Loucy (cell line): ENCODE data around the gene EFNA5.

Experiments
- H2AFZ ChIP-seq: fragments of 200-600 bp; sonication (generic); 2 replicates; pipeline ENCODE4 v1.6.0; 2016; ENCODE audit warnings: antibody characterized with exemption, mild to moderate bottlenecking, low read length, moderate library complexity
- H3F3A ChIP-seq: fragments of 200-600 bp; 2 replicates; pipeline ENCODE4 v1.6.0; 2016; ENCODE audit warnings: antibody characterized with exemption, low read depth, mild to moderate bottlenecking
- H3K27me3 ChIP-seq: fragments of 200-600 bp; sonication (generic); 2 replicates; pipeline ENCODE4 v1.6.1; 2014; ENCODE audit warnings: low read length, mild to moderate bottlenecking; ENCODE audit not compliant: insufficient read depth, poor library complexity, severe bottlenecking
- H3K36me3 ChIP-seq: fragments of 200-600 bp; sonication (generic); 2 replicates; pipeline ENCODE4 v1.6.1; 2016; ENCODE audit warnings: low read length; ENCODE audit not compliant: insufficient read depth
- H3K4me1 ChIP-seq: fragments of 200-600 bp; sonication (generic); 2 replicates; pipeline ENCODE4 v1.5.1; 2014; ENCODE audit warnings: low read length, mild to moderate bottlenecking; ENCODE audit not compliant: insufficient read depth, poor library complexity, severe bottlenecking
- H3K4me2 ChIP-seq: fragments of 200-600 bp; sonication (generic); 2 replicates; pipeline ENCODE4 v1.6.0; 2014; ENCODE audit warnings: antibody characterized with exemption, low read length, low read depth, mild to moderate bottlenecking; ENCODE audit not compliant: poor library complexity, severe bottlenecking
- H3K4me3 ChIP-seq: fragments of 200-600 bp; sonication (generic); 2 replicates; pipeline ENCODE4 v1.5.1; 2014; ENCODE audit warnings: low read length, mild to moderate bottlenecking, mixed read lengths; ENCODE audit not compliant: poor library complexity, severe bottlenecking
- H3K79me2 ChIP-seq: fragments of 200-600 bp; sonication (generic); 2 replicates; pipeline ENCODE4 v1.6.1; 2014; ENCODE audit warnings: low read length; ENCODE audit not compliant: insufficient read depth
- H3K9ac ChIP-seq: fragments of 200-600 bp; sonication (generic); 2 replicates; pipeline ENCODE4 v1.6.0; 2014; ENCODE audit warnings: mild to moderate bottlenecking, low read depth, low read length, moderate library complexity; ENCODE audit not compliant: poor library complexity, severe bottlenecking
- H3K9me2 ChIP-seq: fragments of 200-600 bp; sonication (generic); replicated peaks from 2 replicates; pipeline ENCODE4 v1.6.1; 2016; ENCODE audit warnings: low read depth, low read length, mixed read lengths
- H3K9me3 ChIP-seq: fragments of 200-600 bp; sonication (generic); 2 replicates; pipeline ENCODE4 v1.6.1; 2014; ENCODE audit warnings: mild to moderate bottlenecking, antibody characterized with exemption, low read length, low read depth; ENCODE audit not compliant: insufficient read depth
- H4K20me1 ChIP-seq: fragments of 200-600 bp; sonication (generic); 2 replicates; pipeline ENCODE4 v1.6.0; 2014; ENCODE audit warnings: antibody characterized with exemption, low read length, mild to moderate bottlenecking; ENCODE audit not compliant: insufficient read depth, poor library complexity, severe bottlenecking
- CTCF ChIP-seq: fragments of 200-600 bp; sonication (generic); conservative IDR thresholded peaks from 2 replicates; pipeline ENCODE4 v1.5.1; 2014; ENCODE audit warnings: mild to moderate bottlenecking, antibody characterized with exemption, low read length
- EZH2phosphoT487 ChIP-seq: fragments of 200-600 bp; IDR thresholded peaks from 2 replicates; pipeline ENCODE4 v1.6.1; 2018; ENCODE audit warnings: antibody characterized with exemption, mild to moderate bottlenecking, moderate library complexity, borderline replicate concordance

EFNA5 gene

GRCh38 chr5:107517185-107518033 lies 153.3 kb downstream of the EFNA5 start:
- no peak overlapping the region for H2AFZ ChIP-seq
- no peak overlapping the region for H3K9ac ChIP-seq
- no peaks in the 10 kb centered on the region for H3K9me3 ChIP-seq
- no peak overlapping the region for H3K4me3 ChIP-seq
- no peaks in the 10 kb centered on the region for H3K9me2 ChIP-seq
- H4K20me1 ChIP-seq, result no peaks in the 10 kb centered on the region
- no peaks in the 10 kb centered on the region for H3K27me3 ChIP-seq
- no peaks in the 10 kb centered on the region for H3K79me2 ChIP-seq
- H3K36me3 ChIP-seq, result no peaks in the 10 kb centered on the region
- H3F3A ChIP-seq, result no peaks in the 10 kb centered on the region
- no peaks in the 10 kb centered on the region for H3K4me1 ChIP-seq
- H3K4me2 ChIP-seq, result no peak overlapping the region
- TF ChIP-seq EZH2phosphoT487 (no peak), CTCF (no peak)

- Histone ChIP-seq H3F3A (no peaks in the 10 kb centered on the region), H3K4me2 (no peak overlapping the region), H3K9ac (no peak overlapping the region), H3K4me3 (no peak overlapping the region), H3K36me3 (no peaks in the 10 kb centered on the region), H3K9me3 (no peaks in the 10 kb centered on the region), H2AFZ (no peak overlapping the region), H3K79me2 (no peaks in the 10 kb centered on the region), H3K27me3 (no peaks in the 10 kb centered on the region), H3K9me2 (no peaks in the 10 kb centered on the region), H4K20me1 (no peaks in the 10 kb centered on the region), H3K4me1 (no peaks in the 10 kb centered on the region)
- TF ChIP-seq CTCF, result no peak
- TF ChIP-seq EZH2phosphoT487, result no peak
These were observed 154.1 kb downstream of the EFNA5 start for GRCh38 chr5:107516452-107517184.

- no peaks in the 10 kb centered on the region for H3K4me1 ChIP-seq
- no peak overlapping the region for H3K4me3 ChIP-seq
- H2AFZ ChIP-seq, result no peak overlapping the region
- no peak for TF ChIP-seq CTCF
- TF ChIP-seq EZH2phosphoT487, result no peak
- H3K9me3 ChIP-seq, result no peaks in the 10 kb centered on the region
- H3K4me2 ChIP-seq, result no peak overlapping the region
- H3K9me2 ChIP-seq, result no peaks in the 10 kb centered on the region
- H3K27me3 ChIP-seq, result no peaks in the 10 kb centered on the region
- H3K9ac ChIP-seq, result no peak overlapping the region
- H3K79me2 ChIP-seq, result no peaks in the 10 kb centered on the region
- H3F3A ChIP-seq, result no peaks in the 10 kb centered on the region
- H3K36me3 ChIP-seq, result no peaks in the 10 kb centered on the region
- no peaks in the 10 kb centered on the region for H4K20me1 ChIP-seq
These were observed 155.1 kb downstream of the EFNA5 start for GRCh38 chr5:107515521-107516080.
